HepG2 (cell line): ENCODE measurements around the gene TBC1D22A.

Source experiments
- HIVEP1 ChIP-seq: sonication (generic); formaldehyde crosslinking; IDR thresholded peaks from 2 replicates; pipeline ENCODE4 v1.4.0; 2020; ENCODE audit warnings: mild to moderate bottlenecking, missing genetic modification reagents
- NCOA5 ChIP-seq: sonication (generic); formaldehyde crosslinking; IDR thresholded peaks from 2 replicates; pipeline ENCODE4 v1.4.0; 2020; ENCODE audit warnings: missing genetic modification reagents
- RFX5 ChIP-seq: IDR thresholded peaks from 2 replicates; pipeline ENCODE4 v1.6.1; 2011; ENCODE audit warnings: low read depth, low read length, improper control_type of control experiment
- ZNF33A ChIP-seq: sonication (generic); formaldehyde crosslinking; IDR thresholded peaks from 2 replicates; pipeline ENCODE4 v1.5.1; 2020; ENCODE audit warnings: missing genetic modification reagents, mild to moderate bottlenecking, moderate library complexity, borderline replicate concordance

GRCh38 chr22:46956498-46957215 lies 194.2 kb downstream of the TBC1D22A start:
- TF ChIP-seq RFX5 (no peak), ZNF33A (CRISPR knock-in tag) (no peak), HIVEP1 (CRISPR knock-in tag) (no peak), NCOA5 (CRISPR knock-in tag) (no peak)
